Heart left ventricle (tissue), 16 donors: ENCODE results near the gene B3GAT1. TPM values are rescaled to one million over a fixed set of nuclear protein-coding genes. Genes with fewer than 3 reads are reported as not detected.

Experiments
- ATAC-seq, 4 donors: fragments of 200-7000 bp; cut with Tn5 transposase; one replicate each; pipeline ENCODE4 v1.9.1; 2020 to 2022; ENCODE audit warnings: moderate library complexity in 4 of 4, mild to moderate bottlenecking in 3 of 4, moderate number of reproducible peaks in 1 of 4
- DNase-seq, 5 donors: peaks; one replicate each; pipeline ENCODE4 v3.0.0-alpha.2; 2020
- H3K27ac ChIP-seq, 12 donors: fragments of 200-600 bp; sonication (generic) in 4 of 12; one replicate each; pipeline versions ENCODE4 v1.5.0 to v1.8.0; 2016 to 2022; ENCODE audit warnings: mild to moderate bottlenecking in 2 of 12
- H3K27me3 ChIP-seq, 9 donors: fragments of 200-600 bp; sonication (generic) in 2 of 9; one replicate each; pipeline versions ENCODE4 v1.5.1 to v1.8.0; 2016 to 2022; ENCODE audit warnings: mild to moderate bottlenecking in 3 of 9
- H3K36me3 ChIP-seq, 9 donors: fragments of 200-600 bp; sonication (generic) in 2 of 9; one replicate each; pipeline versions ENCODE4 v1.5.0 to v1.8.0; 2018 to 2022; ENCODE audit warnings: mild to moderate bottlenecking in 2 of 9
- H3K4me1 ChIP-seq, 12 donors: fragments of 200-600 bp; sonication (generic) in 4 of 12; one replicate each; pipeline versions ENCODE4 v1.5.0 to v1.8.0; 2016 to 2022; ENCODE audit warnings: mild to moderate bottlenecking in 3 of 12
- H3K4me3 ChIP-seq, 12 donors: fragments of 200-600 bp; sonication (generic) in 4 of 12; one replicate each; pipeline versions ENCODE4 v1.5.0 to v1.8.0; 2017 to 2022; ENCODE audit warnings: mild to moderate bottlenecking in 9 of 12, moderate library complexity in 4 of 12
- H3K9me3 ChIP-seq, 12 donors: fragments of 200-600 bp; sonication (generic) in 4 of 12; one replicate each; pipeline versions ENCODE4 v1.5.0 to v1.8.0; 2016 to 2022; ENCODE audit warnings: mild to moderate bottlenecking in 1 of 12
- POLR2A ChIP-seq, 2 donors: fragments of 450-650 bp; IDR thresholded peaks; one replicate each; pipeline ENCODE4 v1.6.1; 2017; ENCODE audit warnings: antibody characterized with exemption in 2 of 2, mild to moderate bottlenecking in 2 of 2, moderate library complexity in 2 of 2
- WGBS, 4 donors: extraction: QIAGEN DNeasy Blood & Tissue Kit in 2 of 4; methylation state at CpG; one replicate each; pipeline versions ENCODE4 v1.1.5 to v1.1.7; 2013 to 2018; 5-methylcytosine and 5-hydroxymethylcytosine counted together
- intact Hi-C, 10 donors: fragments of 100-400 bp; cut with DNase I; formaldehyde crosslinking; loops; one replicate each; pipeline versions ENCODE4 v1.11.1 to v1.14.2; 2022
- polyA plus RNA-seq, 2 donors: library from polyadenylated mRNA; stranded (reverse); fragments of 200-250 nt; gene quantifications; one replicate each; pipeline ENCODE4 v1.2.3, GENCODE V29; 2013
- total RNA-seq, 9 donors: library from RNA; depleted of rRNA in 2 of 9; stranded (reverse); fragments of >200 nt in 2 of 9; fragmentation: NEBNext Ultra II Directional in 3 of 9; extraction: Animal tissue kit (Norgen Biotek cat#: 25700) in 3 of 9; gene quantifications; one replicate each; pipeline versions ENCODE4 v1.1.0 to v1.2.4, GENCODE V29; 2016 to 2023
- TF ChIP-seq, protein P1 (sequence below), 12 donors: fragments of 200-600 bp; sonication (generic) in 4 of 12; IDR thresholded peaks; one replicate each; pipeline versions ENCODE4 v1.5.0 to v1.8.0; 2018 to 2022; ENCODE audit warnings: antibody characterized with exemption in 12 of 12, mild to moderate bottlenecking in 5 of 12
- donor health status: ischemic (EF 13 %, LVEDD 7.1; RV severe dilation, severe dysfunction).
- donor health status: healthy with polysubstance abuse.
- donor health status: DM: no; HTN: yes; CAD: no.
- donor health status: DM: no; HTN: no; CAD: no.
- donor health status: ischemic (EF 25% LVEDD 6.9; RV normal size, moderate dysfunction).
- donor health status: ischemic (EF 25% LVEDD 5.7; RV mildly dilated, moderate dysfunction).
- donor health status: healthy.
- donor health status: DM: yes; HTN: yes; CAD: no.
- donor health status: ischemic (EF 35%, LVEDD 5.7; RV mildly dilated, moderate dysfunction).
- donor health status: nonischemic (EF 11% LVEDD 7.7; RV severe dilation, severe dysfunction).
- donor health status: DM: yes; HTN: yes; CAD: no.
- donor health status: PGD.
- donor health status: ischemic (EF 29% LVEDD 5.4; RV normal size, mild dysfunction).
- donor health status: nonischemic (EF 23%, LVEDD 6.1; RV moderate dilation, normal function).

The B3GAT1 gene
- total and polyA plus RNA-seq, 11 donors = 0.04 to 0.64 (median 0.09) TPM; not detected in 4

- Histone ChIP-seq H3K4me3 (no peak overlapping the region), H3K4me1 (no peaks in the 10 kb centered on the region), H3K9me3 (no peaks in the 10 kb centered on the region), H3K27ac (no peak overlapping the region), H3K36me3 (no peaks in the 10 kb centered on the region), H3K27me3 (peaks cover 0 to 20% (median 0%) of the 10 kb centered on the region in 9 donors)
- no peak for DNase-seq
- TF ChIP-seq POLR2A (IDR thresholded peaks at IDR 0.05) = no peak
- TF ChIP-seq, protein P1, sequence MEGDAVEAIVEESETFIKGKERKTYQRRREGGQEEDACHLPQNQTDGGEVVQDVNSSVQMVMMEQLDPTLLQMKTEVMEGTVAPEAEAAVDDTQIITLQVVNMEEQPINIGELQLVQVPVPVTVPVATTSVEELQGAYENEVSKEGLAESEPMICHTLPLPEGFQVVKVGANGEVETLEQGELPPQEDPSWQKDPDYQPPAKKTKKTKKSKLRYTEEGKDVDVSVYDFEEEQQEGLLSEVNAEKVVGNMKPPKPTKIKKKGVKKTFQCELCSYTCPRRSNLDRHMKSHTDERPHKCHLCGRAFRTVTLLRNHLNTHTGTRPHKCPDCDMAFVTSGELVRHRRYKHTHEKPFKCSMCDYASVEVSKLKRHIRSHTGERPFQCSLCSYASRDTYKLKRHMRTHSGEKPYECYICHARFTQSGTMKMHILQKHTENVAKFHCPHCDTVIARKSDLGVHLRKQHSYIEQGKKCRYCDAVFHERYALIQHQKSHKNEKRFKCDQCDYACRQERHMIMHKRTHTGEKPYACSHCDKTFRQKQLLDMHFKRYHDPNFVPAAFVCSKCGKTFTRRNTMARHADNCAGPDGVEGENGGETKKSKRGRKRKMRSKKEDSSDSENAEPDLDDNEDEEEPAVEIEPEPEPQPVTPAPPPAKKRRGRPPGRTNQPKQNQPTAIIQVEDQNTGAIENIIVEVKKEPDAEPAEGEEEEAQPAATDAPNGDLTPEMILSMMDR (IDR thresholded peaks at IDR 0.05) = no peak
- WGBS, 4 donors = 85 to 95% (median 90%) methylated on average over 61 to 78 of the region's 78 CpGs
- intact Hi-C loops = loop anchor here in 1 of 10 donors (10.0 kb wide), 1 partner anchor 59 kb away; no protein-coding TSS in a partner anchor
- ATAC-seq = no peak
Measured at GRCh38 chr11:134383576-134384221, 28.3 kb downstream of the B3GAT1 start.

- H3K4me3 ChIP-seq = no peak overlapping the region
- H3K9me3 ChIP-seq = no peaks in the 10 kb centered on the region
- intact Hi-C loops = loop anchor here in 1 of 10 donors (10.0 kb wide), 1 partner anchor 58 kb away; no protein-coding TSS in a partner anchor
- H3K4me1 ChIP-seq = no peaks in the 10 kb centered on the region
- TF ChIP-seq POLR2A (IDR thresholded peaks at IDR 0.05) = no peak
- TF ChIP-seq, protein P1 (IDR thresholded peaks at IDR 0.05) = no peak
- ATAC-seq = no peak
- DNase-seq = no peak
- H3K27me3 ChIP-seq = peaks cover 0 to 18% (median 0%) of the 10 kb centered on the region in 9 donors
- WGBS, 4 donors = 91 to 93% (median 92%) methylated on average over 9 to 24 of the region's 24 CpGs
- no peak overlapping the region for H3K27ac ChIP-seq
- no peaks in the 10 kb centered on the region for H3K36me3 ChIP-seq
Measured at GRCh38 chr11:134382830-134383229, 29.2 kb downstream of the B3GAT1 start.

- 83 to 87% (median 85%) methylated on average over 8 of the region's 8 CpGs for WGBS, 4 donors
- DNase-seq (no peak), ATAC-seq (no peak)
- Histone ChIP-seq H3K27ac (no peak overlapping the region), H3K27me3 (peaks cover 0 to 12% (median 0%) of the 10 kb centered on the region in 9 donors), H3K4me3 (no peak overlapping the region), H3K4me1 (no peaks in the 10 kb centered on the region), H3K9me3 (no peaks in the 10 kb centered on the region), H3K36me3 (no peaks in the 10 kb centered on the region)
- no peak for TF ChIP-seq POLR2A (IDR thresholded peaks at IDR 0.05)
- TF ChIP-seq, protein P1 (IDR thresholded peaks at IDR 0.05) = no peak
- intact Hi-C loops = loop anchor here in 1 of 10 donors (10.0 kb wide), 1 partner anchor 57 kb away; no protein-coding TSS in a partner anchor
Measured at GRCh38 chr11:134382257-134382656, 29.8 kb downstream of the B3GAT1 start.

DNA sequence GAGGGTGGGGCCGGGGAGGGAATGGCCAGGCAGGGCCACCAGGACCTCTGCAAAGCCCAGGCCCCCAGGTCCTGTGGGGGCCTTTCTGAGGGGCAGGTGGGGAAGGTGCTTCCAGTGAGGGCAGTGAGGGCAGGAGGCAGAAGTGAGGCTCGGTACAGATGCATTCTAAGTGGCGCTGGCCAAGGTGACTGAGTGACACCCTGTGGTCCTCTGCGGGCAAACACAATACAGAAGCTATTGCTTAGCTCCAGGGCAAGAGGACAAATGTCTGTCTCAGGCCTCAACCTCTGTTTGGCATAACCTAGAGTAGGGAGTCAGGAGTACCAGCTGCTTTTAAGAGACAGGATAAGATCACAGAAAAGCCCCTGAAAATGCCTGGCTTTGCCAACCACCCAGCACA is 31.3 kb downstream of the B3GAT1 start:
- H3K27ac ChIP-seq = no peak overlapping the region
- H3K4me3 ChIP-seq = no peak overlapping the region
- no peaks in the 10 kb centered on the region for H3K9me3 ChIP-seq
- ATAC-seq (no peak), DNase-seq (no peak)
- intact Hi-C loops = loop anchor here in 1 of 10 donors (10.0 kb wide), 1 partner anchor 56 kb away; no protein-coding TSS in a partner anchor
- no peak for TF ChIP-seq POLR2A (IDR thresholded peaks at IDR 0.05)
- TF ChIP-seq, protein P1 (IDR thresholded peaks at IDR 0.05) = no peak
- peaks cover 0 to 8% (median 0%) of the 10 kb centered on the region in 9 donors for H3K27me3 ChIP-seq
- no peaks in the 10 kb centered on the region for H3K4me1 ChIP-seq
- 57 to 67% (median 65%) methylated on average over 4 of the region's 4 CpGs for WGBS, 4 donors
- H3K36me3 ChIP-seq = no peaks in the 10 kb centered on the region
